ENCODE measurements around the gene TBCCD1.

DNA sequence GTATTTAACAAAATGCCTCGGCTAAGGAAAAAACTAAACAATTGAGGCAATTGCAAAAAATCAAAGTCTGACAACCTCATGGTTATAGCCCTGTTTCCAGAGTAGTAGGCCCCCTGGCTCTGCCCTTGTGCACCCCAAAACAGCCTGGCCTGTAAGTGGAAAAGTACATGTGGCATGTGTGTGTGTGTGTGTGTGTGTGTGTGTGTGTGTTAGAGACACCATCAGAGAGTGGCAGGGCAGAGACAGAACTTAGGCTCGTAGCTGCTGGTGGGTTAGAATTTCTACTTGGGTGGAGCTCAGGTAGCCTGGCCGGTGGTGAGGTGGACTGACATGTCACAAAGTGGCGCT, 31.6 kb upstream of the TBCCD1 start:
- TF ChIP-seq RAD21 (IDR thresholded peaks at IDR 0.05; ENCODE audit: low read depth) (no peak), ZBTB7A (IDR thresholded peaks at IDR 0.05; ENCODE audit: low read depth) (no peak)

Measured in Ishikawa (cell line).